ENCODE measurements around the gene MIEN1. TPM values are rescaled to one million over a fixed set of nuclear protein-coding genes. Genes with fewer than 3 reads are reported as not detected.

The MIEN1 gene, protein sequence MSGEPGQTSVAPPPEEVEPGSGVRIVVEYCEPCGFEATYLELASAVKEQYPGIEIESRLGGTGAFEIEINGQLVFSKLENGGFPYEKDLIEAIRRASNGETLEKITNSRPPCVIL
- 44.1 TPM for total RNA-seq
- polyA plus RNA-seq: 100 to 1,000 TPM in 3 of 4 donors, 10 to 100 TPM in 1; 93.5 to 158 (median 127) TPM

DNA sequence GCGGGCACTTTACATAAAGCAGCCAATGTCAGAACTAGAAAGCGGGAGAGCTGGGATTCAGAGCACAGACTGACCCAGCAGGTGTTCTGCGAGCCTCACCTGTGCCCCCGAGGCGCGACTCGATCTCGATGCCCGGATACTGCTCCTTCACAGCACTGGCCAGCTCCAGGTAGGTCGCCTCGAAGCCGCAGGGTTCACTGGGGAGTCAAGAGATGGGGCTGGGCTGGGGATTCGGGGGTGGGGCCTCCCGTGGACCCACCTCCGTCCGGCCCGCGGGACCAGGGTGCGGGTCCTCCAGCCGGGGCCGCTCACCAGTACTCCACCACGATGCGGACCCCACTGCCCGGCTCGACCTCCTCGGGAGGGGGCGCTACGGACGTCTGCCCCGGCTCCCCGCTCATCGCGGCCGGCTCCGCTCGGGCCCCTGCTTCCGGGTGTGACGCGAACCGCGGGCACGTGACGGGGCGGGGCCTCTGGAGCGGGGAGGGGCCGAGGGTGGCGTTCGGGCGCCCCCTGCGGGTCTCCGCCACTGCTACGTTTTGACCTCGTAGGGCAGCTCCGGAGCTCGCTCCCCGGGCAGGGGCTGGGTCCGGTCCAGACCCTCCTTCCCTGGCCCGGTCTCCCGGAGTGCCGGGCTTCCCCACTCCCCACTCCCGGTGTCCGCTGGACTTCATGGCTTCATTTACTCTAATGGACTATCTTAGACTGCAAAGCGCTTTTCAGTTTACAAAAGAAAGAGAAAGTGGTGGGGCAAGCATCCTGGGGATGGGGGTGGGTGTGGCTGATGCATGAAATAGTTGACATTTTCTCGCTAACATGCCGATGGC lies at the start of gene MIEN1:
Gene MIEN1, minus strand, starts transcription at position 438 of the 827 bp plus-strand sequence. Its CDS starts 37 bp downstream, at position 401.
- H3K4me1 ChIP-seq (ENCODE audit: control insufficient read depth, insufficient read depth, low read length, poor library complexity, severe bottlenecking): peaks cover 12% of the 10 kb centered on the region
- peaks cover 0 to 2% (median 0%) of the 10 kb centered on the region in 7 donors for H3K9me3 Mint-ChIP-seq
- peak within 1 kb of the TSS; percentile 91 to 97 (median 92) for H3K4me3 Mint-ChIP-seq
- ATAC-seq (ENCODE audit: low read depth in 2 of 2) (peak; percentile 93 to 96), DNase-seq (peak; percentile 88 to 95 (median 88))
- peak within 1 kb of the TSS; percentile 77 to 95 (median 94) for H3K27ac Mint-ChIP-seq
- peaks cover 4% of the 10 kb centered on the region for H3K27me3 Mint-ChIP-seq
- H3K9me3 ChIP-seq (ENCODE audit: control insufficient read depth in 2 of 2, low read length in 2 of 2): no peaks in the 10 kb centered on the region
- peak within 1 kb of the TSS; percentile 93 for H3K27ac ChIP-seq (ENCODE audit: insufficient read depth, low read length, poor library complexity, severe bottlenecking)
- H3K36me3 Mint-ChIP-seq: peaks cover 14% of the 10 kb centered on the region
- H3K36me3 ChIP-seq (ENCODE audit: control insufficient read depth, insufficient read depth, low read length): peaks cover 13% of the 10 kb centered on the region
- H3K4me3 ChIP-seq (ENCODE audit: low read depth, low read length): peak within 1 kb of the TSS; percentile 83
- H3K27me3 ChIP-seq (ENCODE audit: control insufficient read depth, insufficient read depth, low read length): no peaks in the 10 kb centered on the region
- peaks cover 0 to 19% (median 12%) of the 10 kb centered on the region in 4 donors for H3K4me1 Mint-ChIP-seq

DNA sequence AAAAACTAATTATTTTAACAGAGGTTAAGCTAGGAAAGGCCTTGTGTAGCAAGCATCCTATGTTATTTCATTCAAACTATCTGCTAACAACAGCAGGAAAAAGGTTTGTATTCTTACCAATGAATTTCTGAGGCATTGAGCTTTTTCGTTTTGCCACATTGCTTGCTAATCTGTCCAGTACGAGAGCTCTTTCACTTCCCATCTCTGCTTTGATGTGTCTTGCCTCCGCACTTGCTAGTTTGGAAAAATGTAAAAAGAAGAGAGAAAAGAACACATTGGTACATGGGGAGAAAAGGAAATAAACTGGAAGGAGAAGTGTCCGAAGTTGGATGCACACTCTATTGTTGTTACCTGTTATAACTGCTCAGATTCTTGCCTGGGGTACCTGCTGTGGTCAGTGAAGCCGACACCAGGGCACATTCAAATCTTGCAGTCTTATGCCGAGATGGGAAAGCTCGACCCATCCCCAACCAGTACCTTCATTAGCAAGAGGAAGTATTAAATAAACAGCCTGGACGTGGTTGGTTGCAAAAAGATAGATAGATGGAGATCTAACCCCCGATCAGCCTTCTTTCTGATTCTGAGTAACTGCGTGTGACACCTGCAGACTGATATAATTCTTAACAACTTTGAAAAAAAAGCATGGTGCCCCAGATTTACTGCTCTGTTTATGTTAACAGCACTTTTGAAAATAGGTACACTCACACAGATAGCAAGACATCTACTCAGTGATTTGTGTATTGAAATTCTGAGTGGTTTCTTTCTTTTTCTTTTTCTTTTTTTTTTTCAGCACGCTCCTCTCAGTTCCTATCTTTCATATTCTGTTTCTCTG lies 47.4 kb upstream of the MIEN1 start:
- Histone ChIP-seq H3K36me3 (ENCODE audit: control insufficient read depth, insufficient read depth, low read length) (peaks cover 15% of the 10 kb centered on the region), H3K27ac (ENCODE audit: insufficient read depth, low read length, poor library complexity, severe bottlenecking) (peak overlapping the region; percentile 86), H3K4me1 (ENCODE audit: control insufficient read depth, insufficient read depth, low read length, poor library complexity, severe bottlenecking) (peaks cover 74% of the 10 kb centered on the region), H3K4me3 (ENCODE audit: low read depth, low read length) (peak overlapping the region; percentile 93), H3K27me3 (ENCODE audit: control insufficient read depth, insufficient read depth, low read length) (no peaks in the 10 kb centered on the region), H3K9me3 (ENCODE audit: control insufficient read depth in 2 of 2, low read length in 2 of 2) (no peaks in the 10 kb centered on the region)
- H3K9me3 Mint-ChIP-seq: peaks cover 0 to 1% (median 0%) of the 10 kb centered on the region in 7 donors
- peaks cover 34 to 89% (median 66%) of the 10 kb centered on the region in 4 donors for H3K4me1 Mint-ChIP-seq
- H3K27ac Mint-ChIP-seq: peak overlapping the region; percentile 95 to 99 (median 99)
- no peaks in the 10 kb centered on the region for H3K27me3 Mint-ChIP-seq
- peak overlapping the region; percentile 90 to 100 (median 95) for H3K4me3 Mint-ChIP-seq
- H3K36me3 Mint-ChIP-seq: peaks cover 33% of the 10 kb centered on the region
- DNase-seq (peak in 2 of 3 donors; percentile 61 to 76), ATAC-seq (ENCODE audit: low read depth in 2 of 2) (peak; percentile 75 to 76)

DNA sequence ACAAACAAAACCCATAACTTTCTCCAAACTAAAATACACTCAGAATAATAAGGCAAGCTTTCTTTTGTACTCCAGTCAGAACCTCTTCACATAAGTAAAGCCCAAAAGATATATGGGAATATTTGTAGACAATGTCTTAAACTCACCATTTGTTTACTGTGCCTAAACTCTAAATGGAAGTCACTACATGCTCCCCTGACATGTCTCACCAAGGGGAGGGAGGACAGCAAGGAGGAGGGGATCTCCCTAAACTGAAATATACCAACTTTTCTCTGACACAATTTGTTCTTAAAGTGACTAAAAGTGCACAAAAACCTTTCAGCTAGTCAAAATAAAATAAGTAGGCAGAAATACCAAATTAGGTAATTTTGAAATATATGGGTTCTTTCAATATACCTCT lies 45.9 kb upstream of the MIEN1 start:
- peaks cover 35 to 89% (median 65%) of the 10 kb centered on the region in 4 donors for H3K4me1 Mint-ChIP-seq
- H3K4me3 ChIP-seq (ENCODE audit: low read depth, low read length): peak overlapping the region; percentile 93
- ATAC-seq (ENCODE audit: low read depth in 2 of 2) (no peak), DNase-seq (peak in 1 of 3 donors; percentile 52)
- H3K27ac ChIP-seq (ENCODE audit: insufficient read depth, low read length, poor library complexity, severe bottlenecking): peak overlapping the region; percentile 86
- peaks cover 11% of the 10 kb centered on the region for H3K36me3 ChIP-seq (ENCODE audit: control insufficient read depth, insufficient read depth, low read length)
- H3K27me3 Mint-ChIP-seq: no peaks in the 10 kb centered on the region
- H3K36me3 Mint-ChIP-seq: peaks cover 39% of the 10 kb centered on the region
- peak overlapping the region; percentile 95 to 99 (median 99) for H3K27ac Mint-ChIP-seq
- peaks cover 74% of the 10 kb centered on the region for H3K4me1 ChIP-seq (ENCODE audit: control insufficient read depth, insufficient read depth, low read length, poor library complexity, severe bottlenecking)
- H3K27me3 ChIP-seq (ENCODE audit: control insufficient read depth, insufficient read depth, low read length): no peaks in the 10 kb centered on the region
- H3K4me3 Mint-ChIP-seq: peak overlapping the region; percentile 90 to 100 (median 95)
- H3K9me3 ChIP-seq (ENCODE audit: control insufficient read depth in 2 of 2, low read length in 2 of 2): no peaks in the 10 kb centered on the region
- peaks cover 0 to 3% (median 0%) of the 10 kb centered on the region in 7 donors for H3K9me3 Mint-ChIP-seq

DNA sequence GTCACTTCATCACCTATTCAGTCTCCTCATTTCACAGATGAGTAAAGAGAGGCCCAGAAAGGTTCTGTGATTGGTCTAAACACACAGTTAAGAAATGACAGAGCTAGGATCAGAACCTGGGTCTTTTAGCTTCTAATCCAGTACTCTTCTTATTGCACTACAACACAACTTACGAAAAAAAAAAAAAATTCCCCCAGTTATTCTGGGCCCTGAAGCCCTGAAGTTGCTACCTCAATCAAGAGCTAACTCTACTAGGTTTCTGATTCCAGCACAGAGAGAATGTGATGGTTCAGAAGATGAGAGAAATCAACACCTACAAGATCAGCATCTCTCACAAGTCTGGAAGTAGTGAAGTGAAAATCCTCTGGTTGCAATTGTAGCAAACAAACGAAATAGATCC lies 44.7 kb upstream of the MIEN1 start:
- Histone ChIP-seq H3K27me3 (ENCODE audit: control insufficient read depth, insufficient read depth, low read length) (no peaks in the 10 kb centered on the region), H3K4me3 (ENCODE audit: low read depth, low read length) (peak overlapping the region; percentile 93), H3K9me3 (ENCODE audit: control insufficient read depth in 2 of 2, low read length in 2 of 2) (no peaks in the 10 kb centered on the region), H3K4me1 (ENCODE audit: control insufficient read depth, insufficient read depth, low read length, poor library complexity, severe bottlenecking) (peaks cover 74% of the 10 kb centered on the region), H3K27ac (ENCODE audit: insufficient read depth, low read length, poor library complexity, severe bottlenecking) (peak overlapping the region; percentile 86), H3K36me3 (ENCODE audit: control insufficient read depth, insufficient read depth, low read length) (peaks cover 11% of the 10 kb centered on the region)
- H3K4me3 Mint-ChIP-seq: peak overlapping the region; percentile 90 to 100 (median 95)
- peak overlapping the region; percentile 95 to 99 (median 99) for H3K27ac Mint-ChIP-seq
- DNase-seq (peak in 1 of 3 donors; percentile 31), ATAC-seq (ENCODE audit: low read depth in 2 of 2) (no peak)
- H3K36me3 Mint-ChIP-seq: peaks cover 39% of the 10 kb centered on the region
- peaks cover 0 to 3% (median 0%) of the 10 kb centered on the region in 7 donors for H3K9me3 Mint-ChIP-seq
- no peaks in the 10 kb centered on the region for H3K27me3 Mint-ChIP-seq
- peaks cover 34 to 92% (median 69%) of the 10 kb centered on the region in 4 donors for H3K4me1 Mint-ChIP-seq

DNA sequence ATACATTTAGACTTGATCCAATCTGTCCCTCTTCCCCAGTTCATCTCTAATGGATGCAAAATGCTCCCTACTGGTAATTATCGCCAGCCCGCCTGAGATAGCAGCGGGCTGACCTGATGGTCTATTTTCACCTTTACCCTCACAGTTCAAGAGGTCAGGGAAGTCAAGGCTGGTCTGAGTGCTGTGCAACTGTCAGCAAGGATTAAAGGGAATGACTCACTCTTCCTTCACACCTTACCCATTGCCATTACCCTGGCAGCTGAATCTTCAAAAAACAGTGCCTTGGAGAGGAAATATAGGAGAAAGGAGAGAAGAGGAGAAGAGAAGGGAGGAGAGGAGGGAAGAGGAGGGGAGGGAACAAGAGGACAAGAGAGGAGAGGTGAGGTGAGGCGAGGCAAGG lies 43.7 kb upstream of the MIEN1 start:
- Histone ChIP-seq H3K4me3 (ENCODE audit: low read depth, low read length) (peak overlapping the region; percentile 93), H3K36me3 (ENCODE audit: control insufficient read depth, insufficient read depth, low read length) (peaks cover 13% of the 10 kb centered on the region), H3K27me3 (ENCODE audit: control insufficient read depth, insufficient read depth, low read length) (no peaks in the 10 kb centered on the region), H3K9me3 (ENCODE audit: control insufficient read depth in 2 of 2, low read length in 2 of 2) (no peaks in the 10 kb centered on the region), H3K27ac (ENCODE audit: insufficient read depth, low read length, poor library complexity, severe bottlenecking) (peak overlapping the region; percentile 86), H3K4me1 (ENCODE audit: control insufficient read depth, insufficient read depth, low read length, poor library complexity, severe bottlenecking) (peaks cover 74% of the 10 kb centered on the region)
- no peaks in the 10 kb centered on the region for H3K27me3 Mint-ChIP-seq
- H3K27ac Mint-ChIP-seq: peak overlapping the region; percentile 89 to 99 (median 99)
- peak overlapping the region; percentile 90 to 100 (median 95) for H3K4me3 Mint-ChIP-seq
- peaks cover 0 to 3% (median 0%) of the 10 kb centered on the region in 7 donors for H3K9me3 Mint-ChIP-seq
- H3K4me1 Mint-ChIP-seq: peaks cover 37 to 96% (median 73%) of the 10 kb centered on the region in 4 donors
- DNase-seq (no peak), ATAC-seq (ENCODE audit: low read depth in 2 of 2) (no peak)
- H3K36me3 Mint-ChIP-seq: peaks cover 41% of the 10 kb centered on the region

DNA sequence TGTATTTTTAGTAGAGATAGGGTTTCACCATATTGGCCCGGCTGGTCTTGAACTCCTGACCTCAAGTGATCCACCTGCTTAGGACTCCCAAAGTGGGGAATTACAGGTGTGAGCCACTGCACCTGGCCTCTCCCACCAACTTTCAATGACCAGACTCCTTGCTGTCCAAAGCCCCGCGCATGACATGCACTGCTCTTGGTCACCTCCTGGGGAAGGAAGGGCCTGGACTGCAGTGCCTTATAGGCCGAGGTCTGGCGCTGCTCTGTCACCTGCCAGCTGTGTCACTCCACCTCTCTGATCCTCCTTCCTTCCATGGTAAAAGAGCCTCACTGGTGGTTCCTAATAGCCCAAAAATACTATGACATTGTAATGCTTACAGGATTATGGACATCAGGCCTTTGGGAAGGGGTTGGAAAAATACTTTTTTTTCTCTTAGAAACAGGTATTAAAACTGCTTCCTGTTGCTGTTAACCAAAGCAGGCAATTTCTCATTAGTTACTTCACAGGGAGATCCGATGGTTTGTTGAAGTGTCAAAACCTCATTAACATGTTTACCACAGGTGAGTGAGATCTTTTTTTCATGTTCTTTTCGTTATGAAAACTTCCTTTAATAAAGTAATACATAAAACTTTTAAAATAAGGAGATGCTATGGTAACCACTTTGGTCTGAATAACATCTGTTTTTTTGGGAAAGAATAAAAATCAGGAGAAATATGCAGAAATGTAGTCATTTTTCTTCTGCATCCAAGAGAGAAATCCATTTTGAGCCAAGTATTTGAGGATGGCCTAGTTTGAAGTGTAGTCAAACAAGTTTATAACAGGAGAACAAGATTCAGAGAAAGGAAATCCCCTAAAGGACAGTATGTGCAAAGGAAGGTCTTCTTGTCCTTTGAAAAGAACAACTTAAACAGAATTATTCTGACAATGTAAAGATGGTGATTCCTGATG lies 42.9 kb upstream of the MIEN1 start:
- no peak for ATAC-seq (ENCODE audit: low read depth in 2 of 2)
- Mint-ChIP-seq H3K27ac (peak overlapping the region; percentile 95 to 99 (median 99)), H3K9me3 (peaks cover 0 to 3% (median 0%) of the 10 kb centered on the region in 7 donors), H3K4me1 (peaks cover 37 to 96% (median 75%) of the 10 kb centered on the region in 4 donors), H3K4me3 (peak overlapping the region; percentile 83 to 100 (median 92)), H3K36me3 (peaks cover 46% of the 10 kb centered on the region), H3K27me3 (no peaks in the 10 kb centered on the region)
- peaks cover 18% of the 10 kb centered on the region for H3K36me3 ChIP-seq (ENCODE audit: control insufficient read depth, insufficient read depth, low read length)
- DNase-seq: peak in 2 of 3 donors; percentile 47 to 64
- peak overlapping the region; percentile 86 for H3K27ac ChIP-seq (ENCODE audit: insufficient read depth, low read length, poor library complexity, severe bottlenecking)
- H3K4me3 ChIP-seq (ENCODE audit: low read depth, low read length): peak overlapping the region; percentile 93
- H3K27me3 ChIP-seq (ENCODE audit: control insufficient read depth, insufficient read depth, low read length): no peaks in the 10 kb centered on the region
- H3K9me3 ChIP-seq (ENCODE audit: control insufficient read depth in 2 of 2, low read length in 2 of 2): no peaks in the 10 kb centered on the region
- peaks cover 74% of the 10 kb centered on the region for H3K4me1 ChIP-seq (ENCODE audit: control insufficient read depth, insufficient read depth, low read length, poor library complexity, severe bottlenecking)

All from CD4-positive, CD25-positive, alpha-beta regulatory T cell (primary cell).